GM12892 (cell line): ENCODE data around the gene P2RX1.
A peak's percentile ranks its signal among the peaks of the same experiment; 100 is the strongest.

ENCODE experiments used
- DNase-seq: peaks from one replicate; pipeline ENCODE4 v3.0.0; 2011; ENCODE audit not compliant: insufficient read length
- FAIRE-seq: peaks from 2 replicates; lab custom pipeline; 2011; peaks lifted over from hg19 to GRCh38; lab: Jason Lieb, UNC
- POLR2A ChIP-seq: IDR thresholded peaks from 2 replicates; pipeline ENCODE4 v1.6.1; 2011; ENCODE audit warnings: low read depth, low read length, control low read depth
- POLR2AphosphoS5 ChIP-seq: IDR thresholded peaks from 2 replicates; pipeline ENCODE4 v1.6.1; 2011; ENCODE audit warnings: low read depth, low read length, control low read depth
- TAF1 ChIP-seq: IDR thresholded peaks from 2 replicates; pipeline ENCODE4 v1.6.1; 2011; ENCODE audit warnings: low read depth, mild to moderate bottlenecking, control low read depth, low read length, borderline replicate concordance

The P2RX1 gene

DNA sequence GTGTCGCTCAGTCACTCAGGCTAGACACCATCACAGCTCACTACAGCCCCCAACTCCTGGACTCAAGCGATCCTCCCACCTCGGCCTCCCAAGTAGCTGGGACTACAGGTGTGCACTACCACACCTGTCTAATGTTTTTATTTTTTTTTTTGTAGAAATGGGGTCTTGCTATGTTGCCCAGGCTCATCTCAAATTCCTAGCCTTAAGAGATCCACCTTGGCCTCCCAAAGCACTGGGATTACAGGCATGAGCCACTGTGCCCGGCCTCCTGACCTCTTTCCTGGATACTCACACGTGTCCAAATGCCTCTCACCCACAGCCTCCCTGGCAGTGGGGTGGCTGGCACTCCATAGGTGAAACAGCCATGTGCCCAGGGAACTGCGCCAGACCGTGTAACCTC is 40.9 kb downstream of the P2RX1 start:
- TF ChIP-seq POLR2AphosphoS5 (no peak), POLR2A (no peak), TAF1 (no peak)
- DNase-seq: no peak
- FAIRE-seq: no peak

- DNase-seq (no peak), FAIRE-seq (no peak)
- TF ChIP-seq POLR2AphosphoS5: no peak
- no peak for TF ChIP-seq TAF1
- TF ChIP-seq POLR2A: no peak
These were observed 42.4 kb downstream of the P2RX1 start for GRCh38 chr17:3873862-3874261.

DNA sequence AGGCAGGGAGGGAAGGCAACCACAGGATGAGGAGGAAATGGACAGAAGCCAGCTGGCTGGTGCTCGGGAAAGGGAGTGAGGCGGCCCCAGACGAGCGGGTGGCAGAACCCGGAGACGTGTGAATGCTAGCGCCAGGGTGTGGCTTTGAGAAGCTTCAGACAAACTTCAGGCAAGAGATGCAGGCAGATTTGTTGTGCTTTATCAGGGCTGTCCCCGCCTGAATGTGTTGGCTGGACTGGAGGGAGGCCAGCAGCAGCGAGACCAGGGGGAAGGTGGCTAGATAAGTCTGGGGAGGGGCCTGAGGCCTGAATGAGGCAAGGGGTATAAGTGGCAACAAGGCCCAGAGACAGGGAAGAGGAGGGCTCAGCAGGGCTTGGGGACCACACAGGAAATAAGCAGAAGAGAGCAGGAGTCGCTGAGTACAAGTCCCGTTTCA is 45.4 kb downstream of the P2RX1 start:
- TF ChIP-seq POLR2AphosphoS5 (no peak), TAF1 (no peak), POLR2A (no peak)
- DNase-seq (peak; percentile 48), FAIRE-seq (no peak)

GRCh38 chr17:3867606-3868005 is 48.7 kb downstream of the P2RX1 start:
- TF ChIP-seq POLR2AphosphoS5: no peak
- TF ChIP-seq POLR2A: no peak
- TF ChIP-seq TAF1: no peak
- no peak for DNase-seq
- FAIRE-seq: no peak

GRCh38 chr17:3867106-3867505 is 49.2 kb downstream of the P2RX1 start:
- DNase-seq (no peak), FAIRE-seq (no peak)
- TF ChIP-seq TAF1 (no peak), POLR2A (no peak), POLR2AphosphoS5 (no peak)

DNA sequence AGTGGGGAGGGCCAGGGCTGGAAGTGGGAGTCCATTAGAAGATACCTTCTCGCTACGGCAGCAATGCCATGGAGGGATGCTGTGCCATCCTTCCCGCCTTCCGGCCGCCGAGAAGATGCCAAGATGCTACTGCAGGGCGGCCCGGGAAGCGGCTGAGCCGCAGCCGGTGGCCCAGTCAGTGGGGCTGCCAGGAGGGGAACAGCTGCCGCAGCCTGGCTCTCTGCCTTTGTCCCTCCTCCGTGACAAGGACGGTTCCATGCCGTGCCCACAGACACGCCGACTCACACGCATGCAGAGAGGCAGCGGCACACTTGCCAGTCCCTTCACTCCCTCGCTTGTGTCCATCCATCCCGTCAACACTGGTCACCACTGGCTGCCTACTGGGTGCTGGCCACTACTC is 50.0 kb downstream of the P2RX1 start:
- DNase-seq: no peak
- TF ChIP-seq TAF1: no peak
- no peak for TF ChIP-seq POLR2A
- no peak for TF ChIP-seq POLR2AphosphoS5
- FAIRE-seq: no peak

DNA sequence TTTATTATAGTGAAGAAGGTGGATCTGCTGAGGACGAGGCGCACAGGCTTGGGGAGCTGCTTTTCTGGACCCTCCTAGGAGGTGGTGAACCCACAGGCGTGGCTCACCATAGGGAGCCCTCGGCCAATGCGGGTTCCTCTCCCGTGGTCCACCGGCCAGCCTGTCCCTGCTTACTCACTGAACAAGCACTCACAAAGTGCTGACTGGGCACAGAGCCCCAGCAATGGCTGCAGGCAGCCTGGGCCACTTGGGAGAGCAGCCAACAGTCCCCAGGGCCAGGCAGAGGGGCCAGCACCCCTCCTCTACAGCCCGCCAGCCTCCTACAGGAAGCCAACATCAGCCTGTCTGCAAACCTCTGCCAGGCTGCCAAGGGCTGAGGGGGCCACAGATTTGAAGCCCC is 51.1 kb downstream of the P2RX1 start:
- TF ChIP-seq TAF1 (no peak), POLR2A (no peak), POLR2AphosphoS5 (no peak)
- no peak for FAIRE-seq
- DNase-seq: no peak

DNA sequence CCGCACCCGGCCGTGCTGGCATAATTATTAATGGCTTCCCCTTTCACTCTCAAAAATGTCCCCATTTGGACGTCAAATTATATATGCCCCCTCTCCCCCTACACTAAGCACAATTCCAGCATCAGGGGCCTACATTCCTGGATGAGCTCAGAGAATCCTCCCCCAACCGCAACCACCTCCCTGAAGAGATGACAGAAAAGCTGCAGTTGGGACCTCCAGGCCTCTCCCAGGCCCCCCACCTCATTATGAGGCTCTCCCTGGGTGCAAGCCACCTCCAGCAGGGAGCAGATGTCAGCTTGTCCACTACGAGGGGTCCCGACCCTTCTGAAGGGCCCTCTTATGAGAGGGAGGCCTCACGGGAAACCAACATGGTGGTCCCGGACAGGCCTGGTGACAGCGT is 51.7 kb downstream of the P2RX1 start:
- TF ChIP-seq TAF1 (no peak), POLR2A (no peak), POLR2AphosphoS5 (no peak)
- no peak for FAIRE-seq

GRCh38 chr17:3861761-3862681 is 54.2 kb downstream of the P2RX1 start:
- TF ChIP-seq TAF1: no peak
- no peak for TF ChIP-seq POLR2AphosphoS5
- no peak for TF ChIP-seq POLR2A

More for the DNA sequence above, 51.7 kb downstream of the P2RX1 start:
- no peak for DNase-seq

DNA sequence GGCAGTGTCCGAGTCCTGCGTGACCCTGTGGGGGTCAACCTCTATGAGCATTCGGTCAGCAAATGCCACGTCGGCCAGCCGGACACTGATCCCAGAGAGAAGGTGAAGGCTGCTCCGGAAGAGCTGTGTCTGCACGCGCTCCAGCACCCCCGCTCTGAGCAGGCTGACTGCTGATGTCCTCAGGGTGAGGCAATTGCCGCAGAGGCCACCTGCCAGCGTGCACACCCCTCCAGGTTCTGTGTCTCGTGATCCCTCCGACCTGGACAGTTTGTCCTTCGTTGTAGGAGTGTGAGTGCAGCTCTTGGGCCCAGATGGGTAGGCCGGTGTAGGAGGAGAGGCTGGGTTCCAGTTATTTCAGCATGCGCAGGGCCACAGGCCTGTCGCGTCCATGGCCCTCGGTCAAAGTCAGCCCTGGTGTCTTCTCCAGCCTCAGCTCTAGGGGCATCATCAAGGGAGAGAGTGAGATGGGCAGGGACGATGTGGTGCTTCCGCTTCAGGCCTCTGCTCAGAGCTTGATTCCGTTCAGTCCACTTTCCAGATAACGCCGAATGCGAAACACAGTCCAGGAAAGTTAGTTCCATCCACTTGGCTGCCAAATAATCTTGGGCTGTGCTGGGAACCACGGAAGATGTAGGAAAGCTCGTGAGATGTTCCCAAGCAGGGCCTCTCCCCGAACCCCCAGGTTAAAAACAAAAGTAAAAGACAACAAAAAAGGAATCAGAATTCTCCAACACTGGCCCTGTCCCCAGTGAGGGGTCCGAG is 55.1 kb downstream of the P2RX1 start:
- TF ChIP-seq TAF1: no peak
- TF ChIP-seq POLR2AphosphoS5: no peak
- TF ChIP-seq POLR2A: no peak
- DNase-seq (no peak), FAIRE-seq (no peak)

More at GRCh38 chr17:3861761-3862681, 54.2 kb downstream of the P2RX1 start:
- FAIRE-seq: no peak
- DNase-seq: no peak

DNA sequence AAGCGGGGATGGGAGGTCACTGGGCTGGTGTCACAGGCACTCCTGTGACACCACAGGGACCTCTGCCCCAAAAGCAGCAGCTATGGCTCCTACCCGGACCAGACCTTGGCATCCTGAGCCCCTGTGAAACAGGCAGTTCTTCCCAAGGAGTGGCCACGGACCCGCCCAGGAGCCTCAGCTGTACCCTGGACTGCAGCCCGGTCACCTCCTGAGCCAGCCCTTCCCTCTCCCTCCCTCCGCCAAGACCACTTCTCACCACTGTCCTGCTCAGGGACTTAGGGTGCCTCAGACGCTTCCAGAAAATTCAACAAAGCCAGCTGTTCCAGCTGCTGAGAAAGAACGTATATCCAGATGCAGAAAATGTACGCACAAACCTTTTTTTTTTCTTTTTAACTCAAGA is 56.3 kb downstream of the P2RX1 start:
- TF ChIP-seq TAF1: no peak
- no peak for TF ChIP-seq POLR2AphosphoS5
- TF ChIP-seq POLR2A: no peak
- no peak for DNase-seq
- FAIRE-seq: no peak
